GM18519 (cell line): ENCODE data around the gene VCL.

Experiments used
- ATAC-seq: cut with Tn5 transposase; IDR thresholded peaks from one replicate; pipeline ENCODE4 v1.9.1; 2021; ENCODE audit warnings: mild to moderate bottlenecking, moderate library complexity; ENCODE audit not compliant: unreplicated experiment, low FRiP score

VCL gene

DNA sequence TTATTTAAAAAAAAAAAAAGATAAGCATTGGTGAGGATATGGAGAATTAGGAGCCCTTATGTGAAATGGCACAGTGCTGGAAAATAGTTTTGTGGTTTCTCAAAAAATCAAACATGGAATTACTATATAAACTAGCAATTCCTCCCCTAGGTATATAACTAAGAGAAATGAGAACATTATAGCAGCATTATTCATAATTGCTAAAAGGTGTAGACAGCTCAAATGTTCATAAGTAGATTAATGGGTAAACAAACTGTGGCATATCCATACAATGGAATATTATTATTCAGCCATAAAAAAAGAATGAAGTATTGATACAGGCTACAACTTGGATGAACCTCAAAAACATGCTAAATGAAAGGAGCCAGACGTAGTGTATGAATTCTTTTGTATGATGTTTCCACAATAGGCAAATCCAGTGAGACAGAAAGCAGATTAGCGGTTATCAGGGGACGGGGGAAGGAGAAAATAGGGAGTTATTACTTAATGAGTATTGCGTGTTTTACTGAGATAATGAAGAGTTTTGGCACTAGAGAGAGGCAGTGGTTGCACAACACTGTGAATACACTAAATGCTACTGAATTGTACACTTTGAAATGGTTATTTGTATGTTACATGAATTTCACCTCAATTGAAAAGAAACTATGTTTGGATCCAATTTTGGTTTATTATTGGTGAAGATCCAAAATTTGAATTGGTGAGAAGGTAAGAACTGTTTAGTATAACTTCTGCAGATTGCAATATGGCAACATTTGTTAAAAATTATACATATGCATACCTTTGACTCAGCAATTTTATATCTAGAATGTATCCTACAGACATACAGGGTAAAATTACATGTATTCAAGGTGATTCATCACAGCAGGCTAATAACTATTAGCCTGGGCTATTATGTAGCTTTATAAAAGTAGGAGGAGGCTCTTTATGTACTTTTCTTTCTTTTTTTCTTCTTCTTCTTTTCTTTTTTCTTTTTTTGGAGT, 69.7 kb downstream of the VCL start:
- no peak for ATAC-seq

DNA sequence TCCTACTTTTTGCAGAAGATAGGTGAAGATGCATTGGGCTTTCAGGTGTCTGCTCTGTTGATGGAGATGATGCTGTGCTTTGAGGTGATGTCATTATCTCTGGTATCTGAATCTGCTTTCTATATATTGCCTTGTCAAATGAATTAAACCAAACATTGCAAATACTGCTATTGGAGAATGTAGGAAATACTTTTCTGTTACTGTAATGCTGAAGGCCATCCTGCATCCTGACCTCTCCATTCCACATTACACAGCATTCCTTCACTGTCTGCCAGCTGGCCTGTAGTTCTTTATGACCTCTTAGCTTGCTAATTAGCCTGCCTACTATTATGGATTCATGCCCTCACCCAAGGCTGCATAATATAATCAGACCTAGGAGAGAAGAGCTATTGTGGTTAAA, 73.2 kb downstream of the VCL start:
- no peak for ATAC-seq

DNA sequence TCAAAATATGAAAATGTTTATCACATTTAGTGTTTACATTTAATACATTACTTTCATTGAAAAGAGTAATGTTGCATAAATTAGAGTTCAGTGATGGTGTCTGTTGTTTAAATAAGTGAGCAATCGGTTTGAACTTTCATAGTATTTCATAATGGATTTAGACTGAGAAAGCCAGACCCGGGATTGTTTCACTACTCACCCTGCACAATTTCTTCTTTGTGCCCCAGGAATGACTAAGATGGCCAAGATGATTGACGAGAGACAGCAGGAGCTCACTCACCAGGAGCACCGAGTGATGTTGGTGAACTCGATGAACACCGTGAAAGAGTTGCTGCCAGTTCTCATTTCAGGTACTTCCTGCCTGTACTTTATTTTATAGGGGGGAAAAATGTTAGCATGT, 74.6 kb downstream of the VCL start:
- ATAC-seq = no peak

DNA sequence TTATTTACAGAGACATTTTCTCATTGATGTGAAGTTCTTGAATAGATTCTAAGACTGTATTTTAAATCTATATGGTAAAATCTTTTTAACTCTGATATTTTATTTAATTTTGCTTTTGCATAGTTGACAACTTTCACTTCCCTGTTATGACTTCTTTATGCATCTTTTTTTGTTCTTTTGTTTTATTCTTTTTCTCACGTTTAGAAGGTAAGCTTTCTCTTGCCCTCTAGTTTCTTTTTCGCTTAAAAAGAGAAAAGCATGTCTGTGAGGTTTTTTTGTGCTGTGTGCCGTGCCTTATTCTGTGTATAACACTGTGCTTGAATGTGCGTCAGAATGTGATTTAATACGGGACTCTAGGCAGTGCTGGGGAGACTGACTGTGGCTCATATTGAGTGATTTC, 78.0 kb downstream of the VCL start:
- ATAC-seq = no peak

DNA sequence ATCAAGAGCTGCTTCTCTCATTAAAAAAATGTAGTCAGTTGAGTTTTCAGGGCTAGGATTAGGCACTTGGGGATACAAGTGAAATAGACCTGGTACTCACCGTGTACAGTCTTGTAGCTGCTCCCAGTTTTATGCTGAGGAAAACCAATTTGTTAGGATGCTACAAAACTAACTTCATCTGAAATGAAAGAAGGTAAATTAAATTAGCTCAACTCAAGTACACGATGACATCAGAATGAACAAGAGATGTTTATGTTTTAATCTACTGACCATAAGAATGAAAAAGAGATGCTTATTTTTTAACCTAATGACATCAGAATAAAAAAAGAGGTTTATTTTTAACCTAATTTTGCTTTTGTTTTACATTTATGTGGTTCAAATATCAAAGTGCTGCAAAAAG, 79.0 kb downstream of the VCL start:
- ATAC-seq = no peak

DNA sequence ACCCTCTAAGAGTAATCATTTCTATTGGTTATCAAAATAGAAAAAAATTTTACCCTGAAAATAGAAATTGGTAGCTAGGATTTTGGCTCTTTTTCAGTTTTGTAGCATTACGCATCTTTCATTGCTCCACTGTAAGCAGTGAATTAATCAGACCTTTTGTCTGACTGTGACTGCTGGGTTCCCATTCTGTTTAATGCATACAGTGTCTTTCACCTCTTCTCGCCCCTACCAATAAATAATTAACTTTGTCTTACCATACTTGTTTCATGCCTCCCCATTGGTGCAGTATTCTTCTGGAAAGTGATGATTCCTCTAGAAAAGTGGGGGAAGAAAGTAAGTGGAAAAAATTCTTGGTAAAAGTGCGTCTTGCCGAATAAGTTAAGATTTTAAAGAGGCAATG, 79.5 kb downstream of the VCL start:
- no peak for ATAC-seq

DNA sequence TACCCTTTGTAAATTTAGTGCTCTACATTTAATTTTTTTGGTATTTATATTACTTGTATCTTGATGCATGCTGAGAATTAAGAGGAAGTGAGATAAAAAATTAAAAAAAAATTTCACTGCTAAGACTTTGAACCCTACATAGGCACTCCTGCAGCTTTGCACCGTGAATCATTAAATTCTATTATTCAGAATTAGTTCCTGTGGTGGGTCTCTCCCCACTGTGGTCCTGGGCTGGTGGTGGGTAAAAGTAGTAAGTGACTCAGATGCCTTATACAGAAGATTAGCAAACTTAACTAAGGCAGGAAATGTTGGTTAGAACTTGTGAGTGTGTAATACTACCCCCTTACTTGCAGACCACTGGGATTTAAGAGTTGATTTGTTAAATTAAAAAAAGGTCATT, 80.1 kb downstream of the VCL start:
- no peak for ATAC-seq

DNA sequence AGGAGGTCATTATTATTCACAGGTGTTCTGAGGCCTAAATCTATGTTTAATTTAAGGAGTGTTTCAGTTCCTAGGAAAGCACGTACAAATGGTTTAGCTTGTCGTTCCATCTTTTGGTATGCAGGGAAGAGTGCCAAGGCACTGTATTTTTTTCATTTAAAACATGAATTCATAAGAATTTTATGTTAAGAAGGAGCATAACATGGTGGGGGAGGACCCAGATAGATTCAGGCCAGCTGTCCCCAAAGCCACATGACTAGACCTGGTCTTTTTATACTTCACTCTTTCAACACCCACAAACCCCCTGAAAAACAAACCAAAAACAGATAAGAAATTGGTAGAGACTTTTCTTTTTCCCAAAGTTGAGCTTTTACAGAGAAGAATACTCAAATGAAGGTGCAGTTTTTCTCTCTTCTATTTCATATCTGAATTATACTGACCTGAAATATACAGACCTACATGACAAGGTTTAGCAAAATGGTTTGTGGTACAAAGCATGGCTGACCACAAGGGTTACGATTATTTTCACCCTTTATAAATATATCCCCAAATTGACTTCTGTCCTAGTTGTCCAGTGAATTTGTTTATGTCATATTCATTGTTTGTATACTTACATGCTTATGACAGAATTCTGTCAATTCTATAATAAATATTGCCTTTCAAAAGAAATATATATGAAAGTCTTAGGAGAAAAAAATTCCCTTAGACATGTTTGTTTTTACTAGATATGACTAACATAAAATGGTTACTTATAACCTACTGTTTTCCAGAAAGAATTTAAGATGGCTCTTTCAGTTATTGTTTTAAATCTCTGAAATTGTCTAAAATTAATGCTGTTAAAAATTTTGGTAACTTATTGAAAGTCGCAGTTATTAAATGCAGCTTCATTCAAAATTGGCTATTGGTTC, 81.4 kb downstream of the VCL start:
- no peak for ATAC-seq

DNA sequence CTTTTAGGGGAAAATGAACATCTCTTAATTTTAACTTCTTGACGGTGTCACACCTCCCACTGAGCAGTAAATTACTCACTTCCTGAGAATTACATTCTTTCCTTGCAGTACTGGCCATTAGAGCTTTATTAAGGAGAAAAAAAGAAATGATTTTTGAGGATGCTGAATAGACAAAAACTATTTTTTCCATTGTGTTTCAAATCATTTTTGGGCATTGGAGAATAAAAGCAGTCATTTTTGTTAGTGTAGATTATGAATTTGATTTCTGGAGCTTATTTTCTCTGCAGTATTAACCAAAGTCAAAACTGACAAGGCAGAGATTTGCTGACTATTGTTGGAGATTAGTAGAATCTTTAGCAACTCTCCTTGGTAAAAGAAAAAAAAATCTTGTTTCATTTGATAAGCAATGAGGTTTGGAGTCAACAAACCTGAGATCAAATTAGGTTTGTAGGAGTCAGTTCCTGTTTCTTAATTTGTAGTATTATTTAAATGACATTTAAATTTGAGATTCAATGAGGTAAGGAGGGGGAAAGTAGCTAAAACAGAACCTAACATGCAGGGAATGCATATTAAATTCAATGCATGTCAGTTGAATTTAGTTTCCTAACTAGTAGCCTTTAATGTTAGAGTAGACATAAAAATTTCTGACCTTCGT, 82.1 kb downstream of the VCL start:
- no peak for ATAC-seq

DNA sequence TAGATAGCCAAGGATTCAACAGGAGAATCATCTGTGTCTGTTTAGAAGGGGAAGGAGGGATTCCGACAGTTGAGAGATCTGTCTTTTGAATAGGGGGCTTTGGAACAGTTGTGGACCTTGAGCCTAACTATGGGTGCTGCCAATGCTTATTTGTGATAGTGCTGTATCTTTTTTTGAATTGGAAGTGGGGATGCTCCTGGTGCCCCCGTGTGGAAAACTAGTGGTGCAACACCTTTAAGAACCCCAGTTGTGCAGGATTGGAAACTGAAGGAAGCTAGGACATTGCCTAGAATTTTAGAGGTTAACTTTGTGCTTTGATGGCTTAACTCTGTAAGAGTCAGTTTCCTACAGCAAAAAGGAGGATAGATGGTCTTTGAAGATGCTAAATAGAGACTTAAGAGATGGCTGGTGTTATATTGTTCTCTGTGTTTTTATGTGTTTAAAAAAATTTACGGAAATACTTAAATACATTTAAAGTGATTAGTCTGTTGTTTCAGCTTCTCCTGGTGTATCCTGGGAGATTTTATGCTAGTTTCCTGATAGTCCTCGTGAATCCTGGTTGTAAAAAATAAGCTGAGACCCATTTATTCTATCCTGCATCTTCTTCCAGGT, 83.4 kb downstream of the VCL start:
- ATAC-seq = no peak

DNA sequence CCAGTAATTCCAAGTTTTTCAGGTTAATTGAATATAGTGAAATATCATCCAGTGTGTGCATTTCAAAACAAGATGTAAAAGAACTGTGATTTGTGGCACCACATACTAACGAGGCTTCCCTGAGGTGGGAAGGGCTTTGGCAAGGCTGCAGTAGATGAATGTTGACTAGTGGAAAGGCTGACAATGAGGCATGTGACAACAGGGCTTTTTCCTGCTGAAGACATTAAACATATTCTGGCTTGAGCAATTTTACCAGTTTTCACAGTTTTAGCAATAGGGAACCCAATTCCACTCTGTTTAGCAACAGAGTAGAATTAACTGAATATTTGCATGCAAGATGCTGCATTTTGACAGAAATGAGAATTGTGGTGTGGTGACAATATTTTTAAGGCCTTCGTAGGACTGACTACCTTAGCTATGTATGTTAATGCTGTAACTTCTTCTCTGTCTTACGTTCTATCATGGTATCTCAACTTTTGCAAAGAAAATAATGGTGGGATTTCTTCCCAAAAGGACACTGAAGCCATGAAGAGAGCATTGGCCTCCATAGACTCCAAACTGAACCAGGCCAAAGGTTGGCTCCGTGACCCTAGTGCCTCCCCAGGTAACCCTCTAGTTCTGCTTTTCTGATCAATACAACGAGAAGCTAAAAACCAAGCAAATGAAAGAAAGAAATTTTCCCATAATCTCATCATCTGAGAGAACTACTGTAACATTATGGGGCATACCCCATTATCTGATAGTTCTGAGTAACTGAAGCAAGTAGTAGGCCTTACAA, 84.2 kb downstream of the VCL start:
- ATAC-seq = no peak

DNA sequence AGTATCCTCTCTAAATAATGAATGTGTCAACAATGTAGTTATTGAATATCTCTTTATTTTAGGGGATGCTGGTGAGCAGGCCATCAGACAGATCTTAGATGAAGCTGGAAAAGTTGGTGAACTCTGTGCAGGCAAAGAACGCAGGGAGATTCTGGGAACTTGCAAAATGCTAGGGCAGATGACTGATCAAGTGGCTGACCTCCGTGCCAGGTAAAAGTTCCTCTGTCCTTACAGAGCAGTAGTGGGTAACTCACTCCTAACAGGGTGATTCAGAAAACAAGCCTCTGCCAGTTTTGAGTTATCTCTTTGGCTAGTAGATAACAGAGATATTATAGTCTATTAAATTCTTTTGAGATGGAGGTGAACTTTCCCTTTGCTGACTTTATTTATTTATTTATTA, 85.4 kb downstream of the VCL start:
- ATAC-seq = no peak

DNA sequence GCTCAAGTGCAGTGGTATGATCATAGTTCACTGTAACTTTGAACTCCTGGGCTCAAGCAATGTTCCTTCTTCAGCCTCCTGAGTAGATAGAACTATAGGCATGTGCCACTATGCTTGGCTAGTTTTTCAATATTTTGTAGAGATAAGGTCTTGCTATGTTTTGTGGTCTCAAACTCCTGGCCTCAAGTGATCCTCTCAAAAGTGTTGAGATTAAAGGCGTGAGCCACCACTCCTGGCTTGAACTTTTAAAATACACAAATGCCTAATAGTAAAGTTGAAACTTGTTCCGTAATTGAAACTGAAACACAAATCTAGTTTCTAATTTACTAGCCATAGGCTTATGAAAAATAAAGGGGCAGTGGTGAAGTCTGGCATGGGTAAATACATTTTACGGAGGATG, 87.0 kb downstream of the VCL start:
- no peak for ATAC-seq

DNA sequence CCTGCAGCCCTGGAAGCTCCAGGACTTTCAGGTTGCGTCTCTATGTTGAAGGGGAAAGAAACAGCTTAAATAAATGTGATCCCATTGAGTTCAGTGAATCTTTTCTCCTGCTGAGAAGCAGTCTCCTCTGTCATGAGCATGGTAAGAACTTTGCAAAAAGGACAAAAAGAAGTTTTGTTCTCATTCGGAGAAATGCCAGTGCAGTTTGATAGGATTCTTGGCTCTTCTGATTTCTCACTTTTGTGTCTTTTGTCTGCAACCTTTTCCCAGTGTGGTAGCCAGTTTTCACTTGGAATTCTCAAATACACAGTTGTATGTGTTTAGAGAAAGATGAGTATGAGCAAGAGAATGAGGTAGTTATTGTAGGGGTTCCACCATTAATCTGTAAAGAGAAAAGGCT, 88.4 kb downstream of the VCL start:
- ATAC-seq = no peak

DNA sequence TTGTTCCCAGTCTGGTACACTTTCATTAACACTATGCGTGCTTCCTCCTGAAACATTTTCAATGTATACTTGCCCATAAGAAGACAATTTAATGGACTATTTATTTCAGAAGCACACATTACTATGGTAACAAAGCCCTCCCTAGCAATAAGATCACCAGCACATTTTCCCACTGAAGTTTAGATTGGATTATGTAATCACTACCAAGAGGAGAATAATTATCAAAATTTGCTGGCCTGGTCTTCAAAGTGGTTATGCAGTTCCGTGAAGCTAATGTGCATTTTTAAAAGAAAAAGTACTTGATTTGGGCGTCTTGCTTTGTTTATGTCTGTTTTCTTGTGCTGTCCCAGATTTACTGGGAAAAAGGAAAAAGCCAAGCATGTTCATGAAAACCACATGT, 90.8 kb downstream of the VCL start:
- no peak for ATAC-seq

DNA sequence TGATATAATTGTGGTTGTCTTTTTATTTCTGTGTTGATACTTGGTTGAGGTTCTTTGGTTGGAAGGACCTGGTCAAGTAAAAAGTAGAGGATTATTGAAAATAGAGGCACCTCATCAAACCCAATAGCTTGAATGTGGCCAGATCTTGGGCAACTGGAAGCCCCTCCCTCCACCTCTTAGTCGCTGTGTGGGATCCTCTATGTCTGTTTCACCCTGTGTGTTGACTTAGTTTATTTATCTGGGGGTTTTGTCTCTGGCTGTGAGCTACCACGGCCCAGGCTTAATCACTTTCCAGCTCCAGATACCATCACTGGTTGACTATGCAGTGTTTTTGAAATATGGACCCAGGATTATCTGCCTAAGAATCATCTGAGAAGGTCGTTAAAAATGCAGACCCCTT, 94.5 kb downstream of the VCL start:
- no peak for ATAC-seq

DNA sequence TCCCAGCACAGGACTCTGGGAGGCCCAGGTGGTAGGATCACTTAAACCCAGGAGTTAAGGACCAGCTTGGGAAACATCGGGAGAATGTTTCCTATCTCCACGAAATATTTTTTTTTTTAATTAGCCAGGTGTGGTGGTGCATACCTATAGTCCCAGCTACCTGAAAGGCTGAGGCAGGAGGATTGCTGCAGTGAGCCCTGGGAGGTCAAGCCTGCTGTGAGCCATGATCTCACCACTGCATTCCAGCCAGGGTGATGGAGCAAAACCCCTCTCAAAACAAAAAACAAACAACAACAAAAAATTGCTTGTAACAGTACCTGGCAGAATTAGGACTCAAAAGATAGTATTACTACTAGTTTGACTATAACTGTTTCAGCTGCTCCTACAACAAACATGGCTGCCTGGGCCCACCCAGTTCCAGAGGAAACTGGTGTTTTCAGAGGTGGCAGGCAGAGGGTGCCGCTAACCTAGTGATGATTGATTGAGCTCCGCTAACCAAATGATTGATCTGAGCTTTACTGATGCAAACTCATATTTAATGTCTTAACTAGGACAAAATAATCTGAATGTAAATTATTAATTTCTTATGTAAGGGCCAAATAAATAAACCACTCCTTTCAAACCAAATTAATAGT, 95.7 kb downstream of the VCL start:
- no peak for ATAC-seq

DNA sequence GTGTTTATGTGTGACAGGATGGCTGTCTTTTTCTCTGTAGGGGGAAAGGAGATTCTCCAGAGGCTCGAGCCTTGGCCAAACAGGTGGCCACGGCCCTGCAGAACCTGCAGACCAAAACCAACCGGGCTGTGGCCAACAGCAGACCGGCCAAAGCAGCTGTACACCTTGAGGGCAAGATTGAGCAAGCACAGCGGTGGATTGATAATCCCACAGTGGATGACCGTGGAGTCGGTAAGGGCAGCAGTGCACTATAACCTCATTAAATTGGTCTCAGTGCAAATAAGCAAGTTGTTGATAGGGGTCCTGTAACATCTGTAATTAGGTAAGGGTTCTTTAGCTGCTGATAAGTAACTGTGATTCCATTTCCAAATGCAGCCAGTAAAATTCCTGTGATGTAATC, 96.3 kb downstream of the VCL start:
- no peak for ATAC-seq

DNA sequence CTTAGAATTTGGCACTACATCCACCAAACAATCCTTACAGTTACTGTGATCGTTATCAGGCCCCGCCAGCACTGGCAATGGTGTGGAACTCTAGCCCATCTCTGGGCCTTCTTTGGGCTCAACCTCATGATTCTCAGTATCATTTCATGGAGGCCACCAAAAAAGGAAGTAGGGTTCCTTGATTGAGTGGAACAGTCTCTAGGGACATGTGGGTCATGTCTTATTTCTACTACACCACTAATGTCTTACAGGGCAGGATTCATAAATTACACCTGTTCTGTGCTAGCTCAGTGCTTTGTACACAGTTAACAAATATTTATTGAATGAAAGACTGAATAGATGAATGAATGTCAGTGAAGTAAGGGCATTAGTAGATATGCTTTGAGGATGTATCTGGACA, 98.9 kb downstream of the VCL start:
- ATAC-seq = peak; percentile 85
